B cell (primary cell): ENCODE data around the gene TNFRSF13B. TPM values are rescaled to one million over a fixed set of nuclear protein-coding genes. Genes with fewer than 3 reads are reported as not detected.

Source experiments
- ATAC-seq: fragments of 200-7000 bp; cut with Tn5 transposase; one replicate; pipeline ENCODE4 v1.10.0; 2021; ENCODE audit warnings: low read depth, mild to moderate bottlenecking, moderate number of reproducible peaks, moderate library complexity
- CTCF ChIA-PET: fragments of 350-600 bp; sonication (Branson Sonifier 250); formaldehyde crosslinking; loops from one replicate; lab custom pipeline; 2021; ENCODE audit warnings: antibody characterized with exemption, inconsistent platforms; lab: Charles Lee
- POLR2A ChIA-PET: fragments of 350-600 bp; sonication (Branson Sonifier 250); formaldehyde crosslinking; loops from one replicate; lab custom pipeline; 2021; ENCODE audit warnings: antibody characterized with exemption; lab: Charles Lee
- DNase-seq: peaks from one replicate; pipeline ENCODE4 v3.0.0; 2013
- H2AFZ ChIP-seq: 2 replicates; pipeline ENCODE4 v1.6.1; 2012; ENCODE audit warnings: mild to moderate bottlenecking, low read depth, low read length; ENCODE audit not compliant: insufficient read depth, poor library complexity, severe bottlenecking
- H3K27ac ChIP-seq, 2 donors: 1 replicate in 1 of 2; 2 replicates in 1 of 2; pipeline ENCODE4 v1.5.1; 2012 to 2013; ENCODE audit warnings: low read length in 2 of 2, mild to moderate bottlenecking in 2 of 2, moderate library complexity in 1 of 2
- H3K27me3 ChIP-seq, 4 experiments: fragments of 200-600 bp in 1 of 4; sonication (generic) in 1 of 4; replicated peaks in 1 of 4; 1 replicate in 2 of 4; 2 replicates in 2 of 4; pipeline versions ENCODE4 v1.6.1 to v1.7.0; 2013 to 2016; ENCODE audit warnings: low read length in 3 of 4, mild to moderate bottlenecking in 2 of 4, mixed read lengths in 1 of 4, moderate library complexity in 1 of 4; ENCODE audit not compliant: insufficient read depth in 4 of 4, control insufficient read depth in 3 of 4; ENCODE audit errors: control extremely low read depth in 1 of 4
- H3K36me3 ChIP-seq, 2 experiments: replicated peaks in 1 of 2; 1 replicate in 1 of 2; 2 replicates in 1 of 2; pipeline versions ENCODE4 v1.6.1 to v1.7.1; 2013; ENCODE audit warnings: low read length in 1 of 2; ENCODE audit not compliant: insufficient read depth in 2 of 2, control insufficient read depth in 1 of 2; ENCODE audit errors: control extremely low read depth in 1 of 2, extremely low read depth in 1 of 2
- H3K4me1 ChIP-seq, 2 donors: fragments of 200-600 bp in 1 of 2; sonication (generic) in 1 of 2; 1 replicate in 1 of 2; 2 replicates in 1 of 2; pipeline versions ENCODE4 v1.5.1 to v1.6.1; 2013 to 2017; ENCODE audit warnings: low read length in 2 of 2; ENCODE audit not compliant: control insufficient read depth in 2 of 2, insufficient read depth in 2 of 2
- H3K4me2 ChIP-seq: replicated peaks from 2 replicates; pipeline ENCODE3; 2012; ENCODE audit warnings: mild to moderate bottlenecking, low read depth, low read length; ENCODE audit not compliant: poor library complexity, severe bottlenecking
- H3K4me3 ChIP-seq, 5 experiments: fragments of 200-600 bp in 1 of 5; sonication (generic) in 1 of 5; 1 replicate in 3 of 5; 2 replicates in 2 of 5; pipeline versions ENCODE4 v1.5.1 to v1.7.0; 2011 to 2016; ENCODE audit warnings: low read length in 4 of 5, mild to moderate bottlenecking in 4 of 5, low read depth in 2 of 5, control low read depth in 1 of 5, moderate library complexity in 1 of 5; ENCODE audit not compliant: insufficient read depth in 1 of 5; ENCODE audit errors: control extremely low read depth in 1 of 5, extremely low read depth in 1 of 5
- H3K79me2 ChIP-seq: fragments of 200-600 bp; sonication (generic); one replicate; pipeline ENCODE4 v1.6.0; 2016; ENCODE audit warnings: low read length; ENCODE audit not compliant: control insufficient read depth, insufficient read depth
- H3K9ac ChIP-seq: fragments of 200-600 bp; sonication (generic); 2 replicates; pipeline ENCODE4 v1.6.1; 2017; ENCODE audit warnings: mild to moderate bottlenecking, low read length, moderate library complexity
- H3K9me3 ChIP-seq, 3 donors: one replicate each; pipeline versions ENCODE4 v1.6.1 to v1.7.1; 2013; ENCODE audit warnings: low read length in 2 of 3; ENCODE audit not compliant: control insufficient read depth in 2 of 3, insufficient read depth in 1 of 3; ENCODE audit errors: control extremely low read depth in 1 of 3
- H4K20me1 ChIP-seq: 2 replicates; pipeline ENCODE4 v1.6.0; 2012; ENCODE audit warnings: mild to moderate bottlenecking, low read length; ENCODE audit not compliant: insufficient read depth, control insufficient read depth, poor library complexity, severe bottlenecking
- H3K27ac Mint-ChIP-seq: one replicate; pipeline ENCODE4 v1.8.0; 2021; ENCODE audit warnings: mixed read lengths
- H3K27me3 Mint-ChIP-seq: one replicate; pipeline ENCODE4 v1.8.0; 2021; ENCODE audit warnings: mixed read lengths
- H3K4me1 Mint-ChIP-seq: one replicate; pipeline ENCODE4 v1.8.0; 2021; ENCODE audit warnings: mixed read lengths
- H3K4me3 Mint-ChIP-seq: one replicate; pipeline ENCODE4 v1.8.0; 2021; ENCODE audit warnings: mixed read lengths
- H3K9me3 Mint-ChIP-seq: one replicate; pipeline ENCODE4 v1.8.0; 2022; ENCODE audit warnings: mixed read lengths; ENCODE audit not compliant: insufficient read depth
- CTCF ChIP-seq: fragments of 200-600 bp; IDR thresholded peaks from one replicate; pipeline ENCODE4 v1.8.0; 2022; ENCODE audit warnings: antibody characterized with exemption, mild to moderate bottlenecking
- EZH2 ChIP-seq: IDR thresholded peaks from 2 replicates; pipeline ENCODE4 v1.6.1; 2012; ENCODE audit warnings: borderline replicate concordance, low read depth, mild to moderate bottlenecking, moderate library complexity, low read length; ENCODE audit not compliant: insufficient read depth, poor library complexity, severe bottlenecking
- WGBS: methylation state at CpG from one replicate; pipeline ENCODE4 v1.1.5; 2013; ENCODE audit warnings: missing lambda C conversion rate; ENCODE audit not compliant: insufficient coverage; 5-methylcytosine and 5-hydroxymethylcytosine counted together
- intact Hi-C: fragments of 100-400 bp; cut with micrococcal nuclease; formaldehyde crosslinking; loops from one replicate; pipeline ENCODE4 v1.10.0; 2022
- polyA plus RNA-seq: library from polyadenylated mRNA; depleted of rRNA; stranded (reverse); fragments of >200 nt; gene quantifications from 2 replicates; pipeline ENCODE4 v1.2.3, GENCODE V29; 2012
- total RNA-seq, 2 donors: library from RNA; stranded (reverse); fragments of 120-200 nt in 1 of 2; gene quantifications; 1 replicate in 1 of 2; 2 replicates in 1 of 2; pipeline versions ENCODE4 v1.2.3 to v1.2.4, GENCODE V29; 2013 to 2022

TNFRSF13B gene
- total and polyA plus RNA-seq, 2 donors (not counting 1 experiment from before 2014, with no cell fraction given) = 74.5 to 219 TPM

DNA sequence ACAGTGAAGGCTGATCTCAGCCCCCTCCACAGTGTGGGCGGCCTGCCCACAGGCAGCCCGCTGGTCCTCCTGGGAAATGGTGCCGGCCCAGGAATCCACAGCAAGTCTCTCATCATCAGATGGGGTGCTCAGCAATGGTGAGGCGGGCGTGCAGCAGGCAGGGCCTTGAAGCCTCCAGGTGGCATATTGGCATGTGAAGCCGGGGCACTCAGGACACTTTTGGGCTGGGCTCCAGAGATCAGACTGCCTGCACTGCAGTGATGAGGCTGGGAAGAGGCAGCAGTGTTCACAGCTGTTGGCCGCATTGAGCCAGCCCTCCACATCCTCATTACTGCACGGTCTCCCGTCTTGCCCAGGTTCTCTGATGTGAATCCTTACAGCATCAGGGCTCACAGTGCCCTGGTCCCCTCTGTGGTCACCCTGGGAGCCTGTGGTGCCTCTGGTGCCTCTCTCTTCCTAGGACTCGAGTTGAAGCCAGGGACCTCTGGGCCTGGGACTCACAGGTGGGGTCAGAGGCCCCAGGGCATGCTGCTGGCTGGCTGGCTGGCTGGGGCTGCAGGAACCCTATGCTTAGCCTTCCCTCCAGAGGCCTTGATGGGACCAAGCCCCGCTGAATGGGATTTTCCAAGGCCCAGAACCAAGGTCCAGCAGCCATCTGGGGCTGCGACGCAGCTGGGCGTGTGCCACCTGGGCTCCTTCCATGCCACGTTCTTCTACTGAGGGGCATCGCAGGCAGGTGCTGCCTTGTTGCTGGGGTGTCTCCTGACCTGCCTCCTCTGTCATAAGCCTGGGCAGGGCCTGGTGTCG lies 48.6 kb downstream of the TNFRSF13B start:
- intact Hi-C loops = loop anchor here (2.0 kb wide), 1 partner anchor 390 kb away; no protein-coding TSS in a partner anchor
- H3K79me2 ChIP-seq = no peaks in the 10 kb centered on the region
- H3K27me3 ChIP-seq = no peaks in the 10 kb centered on the region
- H3K27ac Mint-ChIP-seq = peak overlapping the region; percentile 70
- ATAC-seq = no peak
- TF ChIP-seq EZH2 = no peak
- no peak for TF ChIP-seq CTCF
- peaks cover 0 to 2% of the 10 kb centered on the region in 2 experiments for H3K36me3 ChIP-seq
- DNase-seq = no peak
- H3K4me1 ChIP-seq = no peaks in the 10 kb centered on the region
- H3K4me1 Mint-ChIP-seq = no peaks in the 10 kb centered on the region
- no peak overlapping the region for H3K27ac ChIP-seq
- no peaks in the 10 kb centered on the region for H3K9me3 Mint-ChIP-seq
- H3K4me3 Mint-ChIP-seq = no peak overlapping the region
- no peaks in the 10 kb centered on the region for H3K9me3 ChIP-seq
- no peak overlapping the region for H3K9ac ChIP-seq
- POLR2A ChIA-PET = no interaction called here
- H3K4me3 ChIP-seq = no peak overlapping the region
- H2AFZ ChIP-seq = no peak overlapping the region
- H3K4me2 ChIP-seq = no peak overlapping the region
- H4K20me1 ChIP-seq = no peaks in the 10 kb centered on the region
- 96% methylated on average over 16 of the region's 17 CpGs for whole genome bisulfite sequencing
- H3K27me3 Mint-ChIP-seq = no peaks in the 10 kb centered on the region
- CTCF ChIA-PET = interaction anchor here (5.6 kb wide), 1 partner anchor 67 kb away, joined by 62 read pairs; no protein-coding TSS in a partner anchor
